Embryonic facial prominence (tissue), 1 donor: Measurements from ENCODE around the gene UBA1.

ENCODE experiments used
- DNase-seq: peaks from one replicate; pipeline ENCODE4 v3.0.0-alpha.2; 2016; ENCODE audit errors: extremely low spot score

The UBA1 gene

GRCh38 chrX:47189906-47190305 is 3.7 kb upstream of the UBA1 start:
- DNase-seq: no peak

- peak; percentile 61 for DNase-seq
Observed at GRCh38 chrX:47190445-47191269, 3.0 kb upstream of the UBA1 start.

GRCh38 chrX:47191331-47191730 is 2.3 kb upstream of the UBA1 start:
- no peak for DNase-seq

GRCh38 chrX:47191806-47192401 is 1.7 kb upstream of the UBA1 start:
- no peak for DNase-seq

GRCh38 chrX:47194194-47194787 is 662 bp downstream of the UBA1 start:
- no peak for DNase-seq

- DNase-seq: no peak
Observed at GRCh38 chrX:47196098-47196497, 2.5 kb downstream of the UBA1 start.

GRCh38 chrX:47197526-47197925 is 3.9 kb downstream of the UBA1 start:
- no peak for DNase-seq

- DNase-seq: no peak
Observed at GRCh38 chrX:47198026-47198686, 4.5 kb downstream of the UBA1 start.

- no peak for DNase-seq
Observed at GRCh38 chrX:47198687-47199080, 5.1 kb downstream of the UBA1 start.

GRCh38 chrX:47199286-47199685 is 5.7 kb downstream of the UBA1 start:
- DNase-seq: no peak

GRCh38 chrX:47200385-47201150 is 6.9 kb downstream of the UBA1 start:
- DNase-seq: no peak

GRCh38 chrX:47201345-47201944 is 7.8 kb downstream of the UBA1 start:
- DNase-seq: no peak

- no peak for DNase-seq
Observed at GRCh38 chrX:47202316-47202715, 8.7 kb downstream of the UBA1 start.

GRCh38 chrX:47202877-47203276 is 9.2 kb downstream of the UBA1 start:
- no peak for DNase-seq

- no peak for DNase-seq
Observed at GRCh38 chrX:47204970-47205369, 11.3 kb downstream of the UBA1 start.

GRCh38 chrX:47206316-47206715 is 12.7 kb downstream of the UBA1 start:
- DNase-seq: no peak

GRCh38 chrX:47208108-47208507 is 14.5 kb downstream of the UBA1 start:
- DNase-seq: no peak

GRCh38 chrX:47209508-47210238 is 16.0 kb downstream of the UBA1 start:
- no peak for DNase-seq

GRCh38 chrX:47210661-47211425 is 17.2 kb downstream of the UBA1 start:
- DNase-seq: no peak
